K562 (cell line): ENCODE results near the gene CCDC185. TPM values are rescaled to one million over a fixed set of nuclear protein-coding genes. Genes with fewer than 3 reads are reported as not detected.

Source experiments
- ATAC-seq: fragments of 200-7000 bp; cut with Tn5 transposase; 3 replicates; pipeline ENCODE4 v1.9.1; 2020; ENCODE audit warnings: moderate library complexity
- BruUV-seq: library from RNA; stranded (reverse); fragments of 400-500 nt; replicated peaks from 2 replicates; lab custom pipeline; 2021; lab: Mats Ljungman, UMichigan
- CTCF ChIA-PET: fragments of 300-600 bp; formaldehyde crosslinking; extraction: SDS; loops from one replicate; lab custom pipeline; 2021; ENCODE audit warnings: low intra/inter-chr PET ratio; lab: Yijun Ruan, JAX
- POLR2A ChIA-PET: fragments of 300-600, 350-650 bp; sonication (Branson Sonifier 250); formaldehyde crosslinking; extraction: SDS; loops from one replicate; lab custom pipeline; 2021; ENCODE audit warnings: antibody characterized with exemption, inconsistent platforms; lab: Yijun Ruan, JAX
- DNase-seq, 4 experiments: peaks; one replicate each; pipeline versions ENCODE4 v3.0.0 to v3.0.0-alpha.2; 2011 to 2018; ENCODE audit warnings: low spot score in 3 of 4, mixed read lengths in 3 of 4; ENCODE audit errors: extremely low read depth in 1 of 4
- FAIRE-seq: peaks from 2 replicates; lab custom pipeline; 2011; peaks lifted over from hg19 to GRCh38; lab: Jason Lieb, UNC
- H2AFZ ChIP-seq: 2 replicates; pipeline ENCODE4 v1.6.0; 2011; ENCODE audit warnings: low read depth, low read length, control low read depth, inconsistent platforms
- H3K27ac ChIP-seq: fragments of 200-600 bp; 3 replicates; pipeline ENCODE4 v1.8.0; 2011; ENCODE audit warnings: low read depth, mild to moderate bottlenecking, control low read depth, inconsistent platforms, low read length, moderate library complexity, mixed read lengths; ENCODE audit errors: extremely low read depth
- H3K27me3 ChIP-seq, 2 experiments: fragments of 300-600 bp in 1 of 2; 2 replicates in 1 of 2; 3 replicates in 1 of 2; pipeline versions ENCODE4 v1.6.0 to v1.8.0; 2011; ENCODE audit warnings: inconsistent platforms in 2 of 2, low read length in 2 of 2, mild to moderate bottlenecking in 1 of 2, mixed read lengths in 1 of 2, moderate library complexity in 1 of 2; ENCODE audit not compliant: control insufficient read depth in 2 of 2, insufficient read depth in 2 of 2
- H3K36me3 ChIP-seq: fragments of 300-600 bp; 3 replicates; pipeline ENCODE4 v1.8.0; 2011; ENCODE audit warnings: mild to moderate bottlenecking, low read length, inconsistent platforms; ENCODE audit not compliant: control insufficient read depth, insufficient read depth
- H3K4me1 ChIP-seq, 2 experiments: fragments of 200-600 bp in 1 of 2; replicated peaks in 1 of 2; 2 replicates in 1 of 2; 3 replicates in 1 of 2; pipeline versions ENCODE4 v1.5.1 to v1.8.0; 2011; ENCODE audit warnings: inconsistent platforms in 2 of 2, low read length in 2 of 2, mild to moderate bottlenecking in 1 of 2, mixed read lengths in 1 of 2, moderate library complexity in 1 of 2; ENCODE audit not compliant: control insufficient read depth in 2 of 2, insufficient read depth in 2 of 2
- H3K4me2 ChIP-seq: 2 replicates; pipeline ENCODE4 v1.6.1; 2011; ENCODE audit warnings: low read length, control low read depth, inconsistent platforms, mixed read lengths; ENCODE audit not compliant: insufficient read depth
- H3K4me3 ChIP-seq: fragments of 200-600 bp; sonication (generic), shearing (Covaris generic); 2 replicates; pipeline ENCODE4 v1.5.1; 2016; ENCODE audit warnings: control low read depth, inconsistent platforms
- H3K79me2 ChIP-seq: fragments of 200-600 bp; 3 replicates; pipeline ENCODE4 v1.8.0; 2011; ENCODE audit warnings: low read length, inconsistent platforms; ENCODE audit not compliant: control insufficient read depth, insufficient read depth
- H3K9ac ChIP-seq, 2 experiments: 2 replicates each; pipeline versions ENCODE4 v1.6.0 to v1.6.1; 2011; ENCODE audit warnings: low read depth in 2 of 2, low read length in 2 of 2, control low read depth in 1 of 2, inconsistent platforms in 1 of 2, mild to moderate bottlenecking in 1 of 2, mixed read lengths in 1 of 2; ENCODE audit not compliant: insufficient read depth in 1 of 2
- H3K9me1 ChIP-seq: one replicate; pipeline ENCODE4 v1.6.0; 2011; ENCODE audit warnings: inconsistent platforms, mild to moderate bottlenecking, low read length, moderate library complexity; ENCODE audit not compliant: control insufficient read depth, insufficient read depth
- H3K9me3 ChIP-seq: replicated peaks from 2 replicates; pipeline ENCODE4 v1.5.1; 2011; ENCODE audit warnings: low read depth, low read length, inconsistent platforms; ENCODE audit not compliant: control insufficient read depth, insufficient read depth
- H4K20me1 ChIP-seq: replicated peaks from 2 replicates; pipeline ENCODE4 v1.6.1; 2011; ENCODE audit warnings: low read length, inconsistent platforms, mixed read lengths; ENCODE audit not compliant: control insufficient read depth, insufficient read depth
- E2F4 ChIP-seq: sonication (generic); formaldehyde crosslinking; IDR thresholded peaks from 2 replicates; pipeline ENCODE4 v1.8.0; 2022; ENCODE audit warnings: mild to moderate bottlenecking, low read depth, missing genetic modification reagents
- ELK3 ChIP-seq: fragments of 450-650 bp; formaldehyde crosslinking; IDR thresholded peaks from 2 replicates; pipeline ENCODE4 v1.4.0; 2020; ENCODE audit warnings: mild to moderate bottlenecking
- MEF2A ChIP-seq: IDR thresholded peaks from 2 replicates; pipeline ENCODE4 v1.6.1; 2011; ENCODE audit warnings: low read depth, mild to moderate bottlenecking, low read length, moderate library complexity; ENCODE audit not compliant: control insufficient read depth
- RFX5 ChIP-seq: IDR thresholded peaks from 2 replicates; pipeline ENCODE4 v1.6.1; 2011; ENCODE audit warnings: low read depth, mild to moderate bottlenecking, improper control_type of control experiment, low read length
- SMARCA5 ChIP-seq: fragments of 450-650 bp; IDR thresholded peaks from 2 replicates; pipeline ENCODE4 v1.6.1; 2016
- ZFP91 ChIP-seq: sonication (generic); formaldehyde crosslinking; IDR thresholded peaks from 2 replicates; pipeline ENCODE4 v1.8.0; 2022; ENCODE audit warnings: mild to moderate bottlenecking, missing genetic modification reagents
- ZNF24 ChIP-seq: fragments of 450-650 bp; IDR thresholded peaks from 2 replicates; pipeline ENCODE4 v1.6.1; 2016
- WGBS: fragments of 100-300 bp; shearing (Covaris generic); methylation state at CpG from one replicate; pipeline ENCODE4 v1.1.6; 2016; ENCODE audit warnings: low coverage, mixed read lengths; ENCODE audit not compliant: insufficient coverage; ENCODE audit errors: missing lambda C conversion rate; 5-methylcytosine and 5-hydroxymethylcytosine counted together
- in situ Hi-C: fragments of 300-500 bp; cut with MboI; formaldehyde crosslinking; loops from 4 replicates; pipeline ENCODE4 v1.15.0; 2018; ENCODE audit warnings: inconsistent platforms, mixed read lengths
- intact Hi-C: fragments of 100-400 bp; cut with micrococcal nuclease; formaldehyde crosslinking; loops from 2 replicates; pipeline ENCODE4 v1.14.2; 2022
- polyA plus RNA-seq, 8 experiments: library from polyadenylated mRNA; depleted of rRNA in 4 of 8; stranded (reverse) in 5 of 8; unstranded in 3 of 8; fragments of >200 nt; fragmentation: Nextera tagmentation in 2 of 8; fragmentation: Illumina TruSeq in 1 of 8; extraction: Ambion mirVana in 2 of 8; extraction: Trizol in 1 of 8; gene quantifications; 2 replicates each; pipeline versions ENCODE4 v1.2.1 to v1.2.3, GENCODE V29; 2011 to 2014; ENCODE audit warnings: inconsistent platforms in 1 of 8, missing spikeins in 1 of 8
- total RNA-seq, 7 experiments: library from RNA; depleted of rRNA in 6 of 7; stranded (reverse); fragments of >200 nt in 6 of 7; fragmentation: Illumina TruSeq in 2 of 7; extraction: Trizol in 2 of 7; gene quantifications; 2 replicates each; pipeline versions ENCODE4 v1.2.1 to v1.2.3, GENCODE V29; 2011 to 2021; ENCODE audit warnings: low replicate concordance in 1 of 7

Gene CCDC185
- total and polyA plus RNA-seq, 9 of the 15 experiments (the other 6 are each of a cell fraction or from before 2014, with no cell fraction given), result not detected

GRCh38 chr1:223394242-223394641 lies 1.0 kb downstream of the CCDC185 start:
- Histone ChIP-seq H3K9me3 (no peaks in the 10 kb centered on the region), H3K27me3 (peaks cover 22 to 30% of the 10 kb centered on the region in 2 experiments; a peak in 4 of 5 replicates), H3K27ac (no peak overlapping the region), H3K9me1 (no peaks in the 10 kb centered on the region), H4K20me1 (no peaks in the 10 kb centered on the region), H3K4me3 (no peak overlapping the region), H3K4me2 (no peak overlapping the region), H3K79me2 (no peaks in the 10 kb centered on the region), H3K4me1 (peaks cover 0 to 14% of the 10 kb centered on the region in 2 experiments; a peak in 2 of 5 replicates), H3K9ac (no peak overlapping the region; a peak in 1 of 4 replicates), H2AFZ (no peak overlapping the region), H3K36me3 (no peaks in the 10 kb centered on the region)
- no TSS peak for BruUV-seq
- in situ Hi-C loops, result no loop called here
- CTCF ChIA-PET, result no interaction called here
- no peak for FAIRE-seq
- WGBS, result 22% methylated on average over 27 of the region's 27 CpGs
- no peak for TF ChIP-seq SMARCA5
- TF ChIP-seq E2F4 (CRISPR knock-in tag), result no peak
- TF ChIP-seq ZNF24, result no peak
- TF ChIP-seq ZFP91 (CRISPR knock-in tag), result no peak
- no peak for TF ChIP-seq RFX5
- TF ChIP-seq ELK3 (CRISPR knock-in tag), result no peak
- no peak for TF ChIP-seq MEF2A
- POLR2A ChIA-PET, result interaction anchor here (0.5 to 0.8 kb wide), 2 partner anchors 14 to 92 kb away, joined by 3 to 4 read pairs; no protein-coding TSS in a partner anchor
- peak; percentile 33; the same call in 2 of the 3 replicates for ATAC-seq
- DNase-seq, result no peak
- intact Hi-C loops, result no loop called here
